ENCODE data around the gene MAST2. TPM values are rescaled to one million over a fixed set of nuclear protein-coding genes. Genes with fewer than 3 reads are reported as not detected.

MAST2 gene
- total and polyA plus RNA-seq, 3 donors from 2014 or later, result 88.4 to 158 (median 113) TPM

DNA sequence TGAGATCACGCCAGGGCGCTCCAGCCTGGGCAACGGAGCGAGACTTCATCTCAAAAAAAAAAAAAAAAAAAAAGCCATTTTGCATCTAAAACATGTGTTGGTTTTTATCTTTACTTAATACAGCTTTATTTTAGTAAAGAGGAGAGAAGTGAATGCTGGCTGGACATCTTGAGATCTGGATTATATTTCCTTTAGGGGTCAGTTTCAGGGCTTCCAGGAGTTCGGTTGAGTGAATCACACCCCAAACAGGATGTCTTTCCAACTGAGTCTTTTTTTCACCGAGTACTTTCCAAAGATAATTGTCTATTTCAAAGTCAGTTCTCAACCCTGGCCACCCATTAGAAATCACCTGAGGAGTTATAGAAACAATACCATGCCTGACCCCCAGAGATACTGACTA lies 36.4 kb upstream of the MAST2 start:
- H3K9me3 ChIP-seq, result no peaks in the 10 kb centered on the region
- TF ChIP-seq, protein P1, sequence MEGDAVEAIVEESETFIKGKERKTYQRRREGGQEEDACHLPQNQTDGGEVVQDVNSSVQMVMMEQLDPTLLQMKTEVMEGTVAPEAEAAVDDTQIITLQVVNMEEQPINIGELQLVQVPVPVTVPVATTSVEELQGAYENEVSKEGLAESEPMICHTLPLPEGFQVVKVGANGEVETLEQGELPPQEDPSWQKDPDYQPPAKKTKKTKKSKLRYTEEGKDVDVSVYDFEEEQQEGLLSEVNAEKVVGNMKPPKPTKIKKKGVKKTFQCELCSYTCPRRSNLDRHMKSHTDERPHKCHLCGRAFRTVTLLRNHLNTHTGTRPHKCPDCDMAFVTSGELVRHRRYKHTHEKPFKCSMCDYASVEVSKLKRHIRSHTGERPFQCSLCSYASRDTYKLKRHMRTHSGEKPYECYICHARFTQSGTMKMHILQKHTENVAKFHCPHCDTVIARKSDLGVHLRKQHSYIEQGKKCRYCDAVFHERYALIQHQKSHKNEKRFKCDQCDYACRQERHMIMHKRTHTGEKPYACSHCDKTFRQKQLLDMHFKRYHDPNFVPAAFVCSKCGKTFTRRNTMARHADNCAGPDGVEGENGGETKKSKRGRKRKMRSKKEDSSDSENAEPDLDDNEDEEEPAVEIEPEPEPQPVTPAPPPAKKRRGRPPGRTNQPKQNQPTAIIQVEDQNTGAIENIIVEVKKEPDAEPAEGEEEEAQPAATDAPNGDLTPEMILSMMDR (IDR thresholded peaks at IDR 0.05), result no peak
- no peak for TF ChIP-seq POLR2A (IDR thresholded peaks at IDR 0.05)
- no peaks in the 10 kb centered on the region for H3K4me1 ChIP-seq
- no peaks in the 10 kb centered on the region for H3K27me3 ChIP-seq
- intact Hi-C loops (cut with DNase I; ENCODE audit: low total_unique reads), result no loop called here
- no peak overlapping the region for H3K27ac ChIP-seq
- 51 to 63% methylated on average over 6 of the region's 6 CpGs for WGBS, 2 donors
- no peak for DNase-seq
- no peaks in the 10 kb centered on the region for H3K36me3 ChIP-seq (ENCODE audit: low read depth, missing control alignments)
- no peak overlapping the region for H3K4me3 ChIP-seq

DNA sequence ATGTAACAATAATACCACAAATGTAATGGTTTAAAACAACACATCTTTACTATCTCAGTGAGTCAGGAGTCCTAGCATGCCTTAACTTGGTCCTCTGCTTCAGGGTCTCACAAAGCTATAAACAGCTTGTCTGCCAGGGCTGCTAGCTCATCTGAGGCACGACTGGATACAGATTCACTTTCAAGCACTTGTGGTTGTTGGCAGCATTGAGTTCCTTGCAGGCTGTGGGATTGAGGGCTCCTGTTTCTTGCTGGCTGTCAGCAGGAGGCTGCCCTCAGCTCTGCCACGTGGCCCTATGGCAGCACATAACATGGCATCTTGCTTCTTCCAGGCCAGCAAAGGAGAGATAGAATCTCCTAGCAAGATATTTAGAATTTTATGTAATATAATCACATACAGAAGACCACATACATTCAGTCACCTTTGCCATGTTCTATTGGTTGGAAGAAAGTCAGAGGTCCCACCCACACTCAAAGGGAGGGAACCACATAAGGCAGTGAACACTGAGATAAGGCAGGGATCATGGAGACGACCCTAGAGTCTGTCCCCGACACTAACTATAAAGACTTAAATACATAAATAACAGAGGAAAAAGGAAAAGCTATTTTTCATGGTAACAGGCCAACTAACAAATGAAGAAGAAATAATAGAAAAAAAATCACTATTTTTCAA lies 34.0 kb upstream of the MAST2 start:
- Histone ChIP-seq H3K27ac (no peak overlapping the region), H3K4me3 (no peak overlapping the region), H3K9me3 (no peaks in the 10 kb centered on the region), H3K36me3 (ENCODE audit: low read depth, missing control alignments) (no peaks in the 10 kb centered on the region), H3K4me1 (no peaks in the 10 kb centered on the region), H3K27me3 (no peaks in the 10 kb centered on the region)
- 40 to 49% methylated on average over 4 of the region's 4 CpGs for WGBS, 2 donors
- DNase-seq, result no peak
- intact Hi-C loops (cut with DNase I; ENCODE audit: low total_unique reads), result no loop called here
- TF ChIP-seq, protein P1 (IDR thresholded peaks at IDR 0.05), result no peak
- TF ChIP-seq POLR2A (IDR thresholded peaks at IDR 0.05), result no peak

GRCh38 chr1:45772971-45773370 lies 30.4 kb upstream of the MAST2 start:
- Histone ChIP-seq H3K4me3 (no peak overlapping the region), H3K36me3 (ENCODE audit: low read depth, missing control alignments) (no peaks in the 10 kb centered on the region), H3K27me3 (no peaks in the 10 kb centered on the region), H3K4me1 (no peaks in the 10 kb centered on the region), H3K27ac (no peak overlapping the region), H3K9me3 (no peaks in the 10 kb centered on the region)
- no peak for TF ChIP-seq POLR2A (IDR thresholded peaks at IDR 0.05)
- TF ChIP-seq, protein P1 (IDR thresholded peaks at IDR 0.05), result no peak
- no peak for DNase-seq
- WGBS, 2 donors, result 77 to 89% methylated on average over 3 of the region's 3 CpGs
- intact Hi-C loops (cut with DNase I; ENCODE audit: low total_unique reads), result no loop called here

GRCh38 chr1:45775794-45776193 lies 27.6 kb upstream of the MAST2 start:
- DNase-seq, result no peak
- TF ChIP-seq, protein P1 (IDR thresholded peaks at IDR 0.05), result no peak
- WGBS, 2 donors, result 85 to 87% methylated on average over 3 of the region's 3 CpGs
- Histone ChIP-seq H3K4me3 (no peak overlapping the region), H3K36me3 (ENCODE audit: low read depth, missing control alignments) (no peaks in the 10 kb centered on the region), H3K9me3 (no peaks in the 10 kb centered on the region), H3K27me3 (no peaks in the 10 kb centered on the region), H3K4me1 (no peaks in the 10 kb centered on the region), H3K27ac (no peak overlapping the region)
- intact Hi-C loops (cut with DNase I; ENCODE audit: low total_unique reads), result no loop called here

DNA sequence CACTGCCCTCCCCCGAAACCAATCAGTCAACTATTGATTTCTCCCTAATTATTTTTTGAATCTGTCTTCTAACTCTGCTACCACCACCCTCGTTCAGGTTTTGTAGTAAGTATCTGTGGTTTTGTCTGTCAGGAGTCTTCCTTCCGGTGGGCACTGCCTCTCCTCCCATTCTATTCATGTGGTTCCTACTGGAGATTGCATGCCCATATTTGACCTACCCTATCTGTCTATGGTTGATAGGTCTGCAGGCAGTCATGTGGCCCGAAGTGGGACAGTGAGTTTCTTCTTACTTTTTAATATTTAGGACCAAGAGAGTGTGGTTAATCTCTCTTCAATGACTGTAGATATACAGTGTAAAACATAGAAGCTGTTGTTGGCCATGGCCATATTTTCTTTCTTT lies 17.8 kb upstream of the MAST2 start:
- Histone ChIP-seq H3K36me3 (ENCODE audit: low read depth, missing control alignments) (no peaks in the 10 kb centered on the region), H3K27me3 (no peaks in the 10 kb centered on the region), H3K4me3 (no peak overlapping the region), H3K27ac (no peak overlapping the region), H3K9me3 (no peaks in the 10 kb centered on the region), H3K4me1 (no peaks in the 10 kb centered on the region)
- DNase-seq, result no peak
- TF ChIP-seq POLR2A (IDR thresholded peaks at IDR 0.05), result no peak
- TF ChIP-seq, protein P1 (IDR thresholded peaks at IDR 0.05), result no peak
- 76 to 85% methylated on average over 4 of the region's 4 CpGs for WGBS, 2 donors
- intact Hi-C loops (cut with DNase I; ENCODE audit: low total_unique reads), result no loop called here

Data from testis (tissue), 3 donors.